HG03159 (cell line): ENCODE measurements around the gene TPM2.

Experiments
- ATAC-seq: cut with Tn5 transposase; IDR thresholded peaks from one replicate; pipeline ENCODE4 v1.9.1; 2021; ENCODE audit warnings: mild to moderate bottlenecking, moderate library complexity; ENCODE audit not compliant: unreplicated experiment

TPM2 gene

GRCh38 chr9:35636135-35636876 is 53.4 kb downstream of the TPM2 start:
- no peak for ATAC-seq

- no peak for ATAC-seq
These were observed 54.0 kb downstream of the TPM2 start for GRCh38 chr9:35635730-35636129.
